Cardiac fibroblast (primary cell): Measurements from ENCODE around the gene ELL.

Source experiments
- DNase-seq, 2 donors: peaks; one replicate each; pipeline versions ENCODE4 v3.0.0 to v3.0.0-alpha.2; 2010; ENCODE audit warnings: low read depth in 2 of 2
- H3K4me3 ChIP-seq, 2 donors: replicated peaks in 1 of 2; 1 replicate in 1 of 2; 2 replicates in 1 of 2; pipeline ENCODE4 v1.5.1; 2011; ENCODE audit warnings: low read depth in 2 of 2, low read length in 2 of 2, mild to moderate bottlenecking in 2 of 2, moderate library complexity in 1 of 2
- TF ChIP-seq, protein P1 (sequence below): IDR thresholded peaks from one replicate; pipeline ENCODE4 v1.5.1; 2011; ENCODE audit warnings: low read depth, mild to moderate bottlenecking, low read length, inconsistent platforms

Gene ELL

DNA sequence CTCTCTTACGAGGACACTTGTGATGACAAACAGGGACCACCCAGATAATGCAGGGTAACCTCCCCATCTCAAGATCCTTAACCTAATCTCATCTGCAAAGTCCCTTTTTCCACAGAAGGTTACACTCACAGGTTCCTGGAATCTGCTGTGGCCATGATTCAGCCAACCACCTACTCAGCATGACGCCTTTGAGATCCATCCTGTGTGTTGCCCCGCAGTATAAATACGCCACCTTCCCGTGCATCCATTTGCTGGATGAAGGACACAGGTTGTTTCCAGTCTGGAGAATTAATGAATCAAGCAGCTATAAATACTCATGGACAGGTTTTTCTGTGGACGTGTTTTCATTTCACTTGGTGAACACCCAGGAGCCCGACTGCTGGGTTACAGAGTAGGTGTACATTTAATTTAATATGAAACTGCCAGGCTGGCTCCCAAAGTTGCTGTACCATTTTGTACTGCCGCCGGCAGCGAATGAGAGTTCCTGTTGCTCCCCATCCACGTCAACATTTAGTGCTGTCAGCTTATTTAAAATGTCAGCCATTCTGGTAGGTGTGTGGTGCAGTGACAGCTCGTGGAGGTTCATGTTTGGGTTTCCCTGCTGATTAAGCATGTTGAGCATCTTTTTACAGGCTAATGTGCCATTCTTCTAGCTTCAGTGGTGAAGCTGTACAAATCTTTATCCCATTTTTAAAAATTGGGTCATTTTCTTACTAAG, 40.2 kb downstream of the ELL start:
- TF ChIP-seq, protein P1, sequence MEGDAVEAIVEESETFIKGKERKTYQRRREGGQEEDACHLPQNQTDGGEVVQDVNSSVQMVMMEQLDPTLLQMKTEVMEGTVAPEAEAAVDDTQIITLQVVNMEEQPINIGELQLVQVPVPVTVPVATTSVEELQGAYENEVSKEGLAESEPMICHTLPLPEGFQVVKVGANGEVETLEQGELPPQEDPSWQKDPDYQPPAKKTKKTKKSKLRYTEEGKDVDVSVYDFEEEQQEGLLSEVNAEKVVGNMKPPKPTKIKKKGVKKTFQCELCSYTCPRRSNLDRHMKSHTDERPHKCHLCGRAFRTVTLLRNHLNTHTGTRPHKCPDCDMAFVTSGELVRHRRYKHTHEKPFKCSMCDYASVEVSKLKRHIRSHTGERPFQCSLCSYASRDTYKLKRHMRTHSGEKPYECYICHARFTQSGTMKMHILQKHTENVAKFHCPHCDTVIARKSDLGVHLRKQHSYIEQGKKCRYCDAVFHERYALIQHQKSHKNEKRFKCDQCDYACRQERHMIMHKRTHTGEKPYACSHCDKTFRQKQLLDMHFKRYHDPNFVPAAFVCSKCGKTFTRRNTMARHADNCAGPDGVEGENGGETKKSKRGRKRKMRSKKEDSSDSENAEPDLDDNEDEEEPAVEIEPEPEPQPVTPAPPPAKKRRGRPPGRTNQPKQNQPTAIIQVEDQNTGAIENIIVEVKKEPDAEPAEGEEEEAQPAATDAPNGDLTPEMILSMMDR, result no peak
- no peak overlapping the region for H3K4me3 ChIP-seq
- DNase-seq, result no peak

DNA sequence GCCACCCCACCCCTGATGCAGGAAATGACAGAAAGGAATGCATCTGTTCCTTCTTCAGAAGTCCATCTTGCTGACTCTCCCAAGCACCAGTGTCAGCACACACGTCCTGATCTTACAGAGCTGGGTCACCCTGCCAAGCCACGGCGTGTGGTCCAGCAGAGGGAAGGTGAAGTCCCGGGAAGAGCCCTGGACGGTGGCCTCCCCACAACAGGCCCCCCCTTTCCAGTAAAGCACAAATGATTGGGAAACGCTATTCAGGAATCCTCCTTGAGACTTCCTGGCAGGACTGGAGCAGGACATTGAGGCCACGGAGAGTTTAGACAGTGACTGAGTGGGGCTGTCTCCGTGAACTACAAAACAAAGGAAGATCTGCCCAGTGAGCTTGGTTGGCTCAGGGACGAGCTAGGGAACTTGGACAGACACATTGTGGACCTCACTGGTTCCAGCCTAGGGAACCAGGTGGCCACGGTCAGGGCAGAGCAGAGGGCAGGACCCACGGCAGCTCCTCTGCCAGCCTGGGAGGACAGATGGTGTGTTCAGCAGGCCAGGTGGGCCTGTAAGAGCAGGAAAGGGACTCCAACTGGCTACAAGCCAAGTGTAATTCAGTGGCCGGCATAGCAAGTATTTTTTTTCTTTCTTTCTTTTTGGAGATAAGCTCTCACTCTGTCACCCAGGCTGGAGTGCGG, 41.7 kb downstream of the ELL start:
- H3K4me3 ChIP-seq, result peak overlapping the region in 1 of 2 donors; percentile 4
- TF ChIP-seq, protein P1, result no peak
- DNase-seq, result peak; percentile 80 to 90

DNA sequence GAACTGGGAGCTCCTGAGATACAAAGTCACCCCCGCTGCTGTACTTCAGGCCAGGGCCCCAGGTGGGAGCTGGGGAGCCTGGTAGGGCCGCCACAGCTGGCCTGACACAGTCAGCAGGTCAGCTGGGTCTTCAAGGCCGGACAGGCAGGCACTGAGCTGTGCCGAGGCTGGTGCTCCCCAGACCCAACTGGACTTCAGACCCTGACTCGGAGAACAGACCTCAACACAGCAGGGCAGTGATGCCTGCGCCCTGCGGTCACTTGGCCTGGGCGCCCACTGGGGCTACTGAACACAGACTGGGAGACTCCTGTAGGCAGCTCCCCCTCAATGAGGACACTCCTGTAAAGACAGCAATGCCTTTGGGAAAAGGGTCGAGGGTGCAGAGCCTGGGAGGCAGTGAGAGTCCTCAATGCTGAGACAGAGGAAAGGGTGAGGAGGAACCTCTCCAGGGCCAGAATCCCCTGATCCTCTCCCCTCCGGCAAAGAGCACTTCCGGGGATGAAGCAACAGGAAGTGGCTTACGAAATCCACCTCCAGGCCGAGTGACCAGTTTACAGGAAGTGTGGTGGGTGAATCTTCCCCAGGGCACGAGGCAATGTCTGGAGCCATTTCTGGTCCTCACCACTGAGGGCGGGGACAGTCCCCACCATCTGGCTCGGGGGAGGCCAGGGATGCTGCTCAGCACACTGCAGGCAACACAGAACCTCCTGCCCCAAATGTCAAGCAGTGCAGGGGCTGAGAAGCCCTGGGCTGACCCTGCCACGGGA, 43.1 kb downstream of the ELL start:
- H3K4me3 ChIP-seq, result no peak overlapping the region
- TF ChIP-seq, protein P1, result no peak
- peak; percentile 90 to 91 for DNase-seq

DNA sequence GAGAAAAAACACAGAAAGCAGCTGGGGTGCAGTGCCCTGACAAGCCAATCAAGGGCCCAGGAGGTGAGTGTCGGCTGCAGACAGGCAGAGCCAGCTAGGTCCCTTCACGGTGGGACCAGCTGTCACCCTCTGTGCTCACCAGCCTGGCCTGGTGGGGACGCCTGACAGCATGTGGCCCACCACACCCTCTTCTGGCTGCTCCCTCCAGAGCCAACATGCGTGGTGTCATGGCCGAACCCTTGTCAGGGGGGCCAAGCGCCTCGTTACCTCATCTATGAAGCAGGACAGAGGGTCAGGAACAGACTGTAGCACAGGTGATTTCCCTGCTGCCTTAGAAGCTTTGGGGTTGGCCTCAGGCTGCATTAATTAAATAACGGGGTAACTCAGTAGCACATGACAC, 43.9 kb downstream of the ELL start:
- no peak overlapping the region for H3K4me3 ChIP-seq
- DNase-seq, result no peak
- TF ChIP-seq, protein P1, result no peak

DNA sequence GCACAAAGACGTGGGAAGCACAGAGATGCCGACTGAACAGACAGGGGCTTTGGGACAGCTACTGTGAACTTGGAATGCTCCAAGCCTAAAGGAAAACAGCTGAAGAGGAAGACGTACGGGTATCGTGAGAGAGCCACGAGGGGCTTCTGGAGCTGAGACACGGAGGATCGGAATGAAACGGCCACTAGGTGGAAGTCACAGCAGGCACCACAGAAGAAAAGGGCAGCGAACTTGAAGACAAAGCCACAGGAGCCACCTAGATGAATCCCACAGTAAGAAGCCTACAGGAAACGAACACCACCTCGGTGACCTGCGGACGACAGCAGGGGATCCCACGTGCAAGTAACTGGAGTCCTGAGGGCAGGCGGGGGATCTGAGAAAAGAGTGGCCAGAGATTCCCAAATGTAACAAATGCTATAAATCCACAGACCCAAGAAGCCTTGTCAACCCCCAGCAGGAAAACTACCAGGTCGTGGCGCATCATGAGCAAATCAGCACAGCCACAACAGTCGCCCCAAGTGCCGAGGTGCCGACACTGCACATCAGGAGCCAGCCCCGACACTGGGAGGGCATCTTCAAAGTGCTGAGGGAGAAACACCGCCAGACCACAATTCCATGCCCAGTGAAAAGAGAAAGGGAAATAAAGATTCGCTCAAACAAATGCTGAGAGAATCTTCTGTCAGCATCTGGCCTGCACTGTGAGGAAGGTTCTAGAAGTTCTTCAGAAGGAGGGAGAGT, 44.7 kb downstream of the ELL start:
- DNase-seq, result no peak
- no peak overlapping the region for H3K4me3 ChIP-seq
- TF ChIP-seq, protein P1, result peak; percentile 17

DNA sequence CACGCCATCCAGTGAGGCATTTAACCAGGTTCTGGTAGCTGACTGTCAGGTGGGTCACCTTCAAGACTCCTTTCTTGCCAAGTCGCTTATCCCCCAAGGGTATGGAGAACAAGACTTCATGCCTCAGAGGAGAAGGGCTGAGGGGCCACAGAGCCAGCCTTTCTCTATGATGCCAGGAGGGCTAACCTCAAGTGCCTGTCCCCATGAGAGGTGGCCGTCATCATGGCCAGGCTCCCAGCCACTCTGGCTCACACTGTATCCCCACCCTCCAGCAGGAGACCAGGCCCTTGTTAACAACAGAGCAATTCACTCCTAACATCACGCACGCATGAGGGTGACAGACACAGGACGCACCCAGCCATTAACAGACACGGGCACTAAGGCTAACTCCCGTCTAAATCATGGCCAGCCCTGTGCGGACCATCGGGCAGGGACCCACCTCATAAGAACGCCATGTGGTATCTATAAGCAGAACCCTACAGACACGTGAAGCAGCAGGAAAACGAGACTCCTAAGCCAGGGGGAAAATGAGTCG, 45.3 kb downstream of the ELL start:
- no peak overlapping the region for H3K4me3 ChIP-seq
- TF ChIP-seq, protein P1, result no peak
- DNase-seq, result no peak
